HepG2 (cell line): ENCODE data around the gene MINDY1. TPM values are rescaled to one million over a fixed set of nuclear protein-coding genes. Genes with fewer than 3 reads are reported as not detected.

Experiments used
- HNRNPK ChIP-seq: fragments of 200-400 bp; formaldehyde crosslinking; IDR thresholded peaks from 2 replicates; pipeline ENCODE4 v1.6.1; 2018; ENCODE audit warnings: low read length, low read depth, moderate library complexity, mild to moderate bottlenecking; ENCODE audit not compliant: poor library complexity, severe bottlenecking
- IKZF5 ChIP-seq: IDR thresholded peaks from 2 replicates; pipeline ENCODE4 v1.6.1; 2018; ENCODE audit warnings: missing genetic modification reagents, mild to moderate bottlenecking, missing compliant biosample characterization
- JARID2 ChIP-seq: sonication (generic); formaldehyde crosslinking; IDR thresholded peaks from 2 replicates; pipeline ENCODE4 v1.8.1; 2023; ENCODE audit warnings: missing genetic modification reagents, inconsistent platforms; ENCODE audit not compliant: insufficient replicate concordance
- TFE3 ChIP-seq: IDR thresholded peaks from 2 replicates; pipeline ENCODE4 v1.6.1; 2016
- YEATS2 ChIP-seq: sonication (generic); formaldehyde crosslinking; IDR thresholded peaks from 2 replicates; pipeline ENCODE4 v1.4.0; 2020; ENCODE audit warnings: missing genetic modification reagents, borderline replicate concordance
- ZNF10 ChIP-seq: sonication (generic); formaldehyde crosslinking; IDR thresholded peaks from 2 replicates; pipeline ENCODE4 v1.4.0; 2020; ENCODE audit warnings: mild to moderate bottlenecking, low read depth, missing genetic modification reagents, borderline replicate concordance
- ZNF329 ChIP-seq: sonication (generic); formaldehyde crosslinking; IDR thresholded peaks from 2 replicates; pipeline ENCODE4 v1.9.0; 2021; ENCODE audit warnings: low read depth, mild to moderate bottlenecking, missing genetic modification reagents
- ZNF558 ChIP-seq: sonication (generic); formaldehyde crosslinking; IDR thresholded peaks from 2 replicates; pipeline ENCODE4 v1.9.0; 2022; ENCODE audit warnings: mild to moderate bottlenecking, missing genetic modification reagents, borderline replicate concordance
- ZNF580 ChIP-seq: IDR thresholded peaks from 2 replicates; pipeline ENCODE4 v1.6.1; 2016; ENCODE audit warnings: low read depth, borderline replicate concordance
- ZNF644 ChIP-seq: IDR thresholded peaks from 2 replicates; pipeline ENCODE4 v1.6.1; 2016; ENCODE audit warnings: low read depth
- ZSCAN31 ChIP-seq: sonication (generic); formaldehyde crosslinking; IDR thresholded peaks from 2 replicates; pipeline ENCODE4 v1.5.0; 2020; ENCODE audit warnings: low read depth, mild to moderate bottlenecking, missing genetic modification reagents
- polyA plus RNA-seq, 8 experiments: library from polyadenylated mRNA; depleted of rRNA in 3 of 8; stranded (reverse) in 7 of 8; unstranded in 1 of 8; fragments of >200 nt; fragmentation: Illumina TruSeq in 4 of 8; extraction: Trizol in 4 of 8; gene quantifications; 2 replicates each; pipeline versions ENCODE4 v1.2.1 to v1.2.3, GENCODE V29; 2011 to 2016; ENCODE audit warnings: low read depth in 4 of 8, missing spikeins in 1 of 8, mixed read lengths in 1 of 8; ENCODE audit not compliant: insufficient read depth in 1 of 8
- total RNA-seq, 5 experiments: library from RNA; depleted of rRNA; stranded (reverse); fragments of >200 nt; fragmentation: Illumina TruSeq; extraction: Trizol; gene quantifications; 2 replicates each; pipeline ENCODE4 v1.2.3, GENCODE V29; 2016; ENCODE audit warnings: low read depth in 1 of 5
- TF ChIP-seq, protein P1 (sequence below): sonication (generic); formaldehyde crosslinking; IDR thresholded peaks from 2 replicates; pipeline ENCODE4 v1.5.1; 2020; ENCODE audit warnings: mild to moderate bottlenecking, missing genetic modification reagents, borderline replicate concordance
- TF ChIP-seq, protein P2 (sequence below), 2 experiments: sonication (generic) in 1 of 2; formaldehyde crosslinking in 1 of 2; IDR thresholded peaks; 2 replicates each; pipeline versions ENCODE4 v1.5.1 to v1.6.1; 2011 to 2020; ENCODE audit warnings: borderline replicate concordance in 1 of 2, low read depth in 1 of 2, low read length in 1 of 2, mild to moderate bottlenecking in 1 of 2, missing genetic modification reagents in 1 of 2, moderate library complexity in 1 of 2
- TF ChIP-seq, protein P3 (sequence below): sonication (generic); formaldehyde crosslinking; IDR thresholded peaks from 2 replicates; pipeline ENCODE4 v1.4.0; 2020; ENCODE audit warnings: mild to moderate bottlenecking, missing genetic modification reagents

Gene MINDY1
- total and polyA plus RNA-seq, 2 of the 13 experiments (the other 11 are each of a cell fraction or from before 2014, with no cell fraction given) = 11.1 to 15.0 TPM

DNA sequence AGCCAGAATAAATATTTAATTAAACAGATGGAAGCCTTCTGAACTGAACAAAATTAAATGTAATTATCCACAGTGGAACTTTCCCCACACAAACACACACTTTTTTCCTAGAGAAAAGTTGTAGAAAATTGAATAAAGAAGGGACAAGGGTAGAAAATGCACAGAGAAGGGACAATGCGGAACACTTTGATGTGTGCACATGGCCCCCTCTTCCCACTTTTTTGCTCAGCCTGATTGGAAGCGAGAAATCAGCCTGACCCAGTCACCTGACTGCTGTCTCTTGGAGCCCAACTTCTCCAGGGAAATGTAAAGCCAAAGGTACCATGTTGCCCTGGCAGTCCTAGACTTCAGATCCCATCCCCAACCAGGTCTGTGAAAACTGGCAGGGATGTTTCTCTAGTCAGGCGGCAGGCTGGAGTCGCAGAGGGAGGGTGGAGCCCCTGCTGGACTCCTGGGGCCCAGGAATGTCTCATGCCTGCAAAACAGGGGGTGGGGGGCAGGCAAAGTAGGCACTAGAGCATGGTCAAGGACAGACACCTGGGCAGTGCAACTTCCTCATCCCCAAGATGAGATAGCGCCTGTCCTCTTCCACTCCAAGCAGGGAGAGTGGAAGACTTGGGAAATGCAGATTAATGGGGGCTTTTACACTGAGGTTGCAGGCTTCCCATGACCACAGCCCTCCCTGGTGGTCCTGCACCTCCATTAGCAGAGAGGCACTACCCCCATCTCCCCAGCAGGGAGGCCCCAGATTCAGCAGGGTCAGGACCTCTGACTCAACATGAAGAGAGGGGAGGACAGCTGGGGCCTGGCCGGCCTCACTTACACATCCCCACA lies 34.9 kb downstream of the MINDY1 start (continued):
- TF ChIP-seq, protein P1, sequence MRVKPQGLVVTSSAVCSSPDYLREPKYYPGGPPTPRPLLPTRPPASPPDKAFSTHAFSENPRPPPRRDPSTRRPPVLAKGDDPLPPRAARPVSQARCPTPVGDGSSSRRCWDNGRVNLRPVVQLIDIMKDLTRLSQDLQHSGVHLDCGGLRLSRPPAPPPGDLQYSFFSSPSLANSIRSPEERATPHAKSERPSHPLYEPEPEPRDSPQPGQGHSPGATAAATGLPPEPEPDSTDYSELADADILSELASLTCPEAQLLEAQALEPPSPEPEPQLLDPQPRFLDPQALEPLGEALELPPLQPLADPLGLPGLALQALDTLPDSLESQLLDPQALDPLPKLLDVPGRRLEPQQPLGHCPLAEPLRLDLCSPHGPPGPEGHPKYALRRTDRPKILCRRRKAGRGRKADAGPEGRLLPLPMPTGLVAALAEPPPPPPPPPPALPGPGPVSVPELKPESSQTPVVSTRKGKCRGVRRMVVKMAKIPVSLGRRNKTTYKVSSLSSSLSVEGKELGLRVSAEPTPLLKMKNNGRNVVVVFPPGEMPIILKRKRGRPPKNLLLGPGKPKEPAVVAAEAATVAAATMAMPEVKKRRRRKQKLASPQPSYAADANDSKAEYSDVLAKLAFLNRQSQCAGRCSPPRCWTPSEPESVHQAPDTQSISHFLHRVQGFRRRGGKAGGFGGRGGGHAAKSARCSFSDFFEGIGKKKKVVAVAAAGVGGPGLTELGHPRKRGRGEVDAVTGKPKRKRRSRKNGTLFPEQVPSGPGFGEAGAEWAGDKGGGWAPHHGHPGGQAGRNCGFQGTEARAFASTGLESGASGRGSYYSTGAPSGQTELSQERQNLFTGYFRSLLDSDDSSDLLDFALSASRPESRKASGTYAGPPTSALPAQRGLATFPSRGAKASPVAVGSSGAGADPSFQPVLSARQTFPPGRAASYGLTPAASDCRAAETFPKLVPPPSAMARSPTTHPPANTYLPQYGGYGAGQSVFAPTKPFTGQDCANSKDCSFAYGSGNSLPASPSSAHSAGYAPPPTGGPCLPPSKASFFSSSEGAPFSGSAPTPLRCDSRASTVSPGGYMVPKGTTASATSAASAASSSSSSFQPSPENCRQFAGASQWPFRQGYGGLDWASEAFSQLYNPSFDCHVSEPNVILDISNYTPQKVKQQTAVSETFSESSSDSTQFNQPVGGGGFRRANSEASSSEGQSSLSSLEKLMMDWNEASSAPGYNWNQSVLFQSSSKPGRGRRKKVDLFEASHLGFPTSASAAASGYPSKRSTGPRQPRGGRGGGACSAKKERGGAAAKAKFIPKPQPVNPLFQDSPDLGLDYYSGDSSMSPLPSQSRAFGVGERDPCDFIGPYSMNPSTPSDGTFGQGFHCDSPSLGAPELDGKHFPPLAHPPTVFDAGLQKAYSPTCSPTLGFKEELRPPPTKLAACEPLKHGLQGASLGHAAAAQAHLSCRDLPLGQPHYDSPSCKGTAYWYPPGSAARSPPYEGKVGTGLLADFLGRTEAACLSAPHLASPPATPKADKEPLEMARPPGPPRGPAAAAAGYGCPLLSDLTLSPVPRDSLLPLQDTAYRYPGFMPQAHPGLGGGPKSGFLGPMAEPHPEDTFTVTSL = no peak
- TF ChIP-seq, protein P2, sequence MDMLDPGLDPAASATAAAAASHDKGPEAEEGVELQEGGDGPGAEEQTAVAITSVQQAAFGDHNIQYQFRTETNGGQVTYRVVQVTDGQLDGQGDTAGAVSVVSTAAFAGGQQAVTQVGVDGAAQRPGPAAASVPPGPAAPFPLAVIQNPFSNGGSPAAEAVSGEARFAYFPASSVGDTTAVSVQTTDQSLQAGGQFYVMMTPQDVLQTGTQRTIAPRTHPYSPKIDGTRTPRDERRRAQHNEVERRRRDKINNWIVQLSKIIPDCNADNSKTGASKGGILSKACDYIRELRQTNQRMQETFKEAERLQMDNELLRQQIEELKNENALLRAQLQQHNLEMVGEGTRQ (IDR thresholded peaks at IDR 0.05; ENCODE audit: low read depth, low read length) = peak; percentile 79
- TF ChIP-seq, protein P2 (CRISPR knock-in tag; IDR thresholded peaks at IDR 0.05; ENCODE audit: borderline replicate concordance) = peak; percentile 80; the same call in 1 of the 2 replicates
- TF ChIP-seq TFE3 (CRISPR knock-in tag) = no peak
- TF ChIP-seq ZSCAN31 = 0 out of 2 replicates have a peak, but pooled peaks have one; percentile 18
- peak; percentile 10; the same call in 1 of the 2 replicates for TF ChIP-seq IKZF5 (CRISPR knock-in tag)
- TF ChIP-seq HNRNPK = no peak
- TF ChIP-seq, protein P3, sequence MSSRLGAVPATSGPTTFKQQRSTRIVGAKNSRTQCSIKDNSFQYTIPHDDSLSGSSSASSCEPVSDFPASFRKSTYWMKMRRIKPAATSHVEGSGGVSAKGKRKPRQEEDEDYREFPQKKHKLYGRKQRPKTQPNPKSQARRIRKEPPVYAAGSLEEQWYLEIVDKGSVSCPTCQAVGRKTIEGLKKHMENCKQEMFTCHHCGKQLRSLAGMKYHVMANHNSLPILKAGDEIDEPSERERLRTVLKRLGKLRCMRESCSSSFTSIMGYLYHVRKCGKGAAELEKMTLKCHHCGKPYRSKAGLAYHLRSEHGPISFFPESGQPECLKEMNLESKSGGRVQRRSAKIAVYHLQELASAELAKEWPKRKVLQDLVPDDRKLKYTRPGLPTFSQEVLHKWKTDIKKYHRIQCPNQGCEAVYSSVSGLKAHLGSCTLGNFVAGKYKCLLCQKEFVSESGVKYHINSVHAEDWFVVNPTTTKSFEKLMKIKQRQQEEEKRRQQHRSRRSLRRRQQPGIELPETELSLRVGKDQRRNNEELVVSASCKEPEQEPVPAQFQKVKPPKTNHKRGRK (CRISPR knock-in tag) = no peak
- no peak for TF ChIP-seq JARID2 (CRISPR knock-in tag)
- no peak for TF ChIP-seq ZNF329 (CRISPR knock-in tag)
- TF ChIP-seq ZNF10 (CRISPR knock-in tag) = no peak
- no peak for TF ChIP-seq ZNF580 (CRISPR knock-in tag)
- no peak for TF ChIP-seq ZNF558
- TF ChIP-seq YEATS2 = no peak
- peak; percentile 65; the same call in 1 of the 2 replicates for TF ChIP-seq ZNF644 (CRISPR knock-in tag)
